Endothelial cell of umbilical vein (primary cell): ENCODE data around the gene ALDH4A1.

Experiments used
- CTCF ChIP-seq, 2 donors: IDR thresholded peaks; 1 replicate in 1 of 2; 2 replicates in 1 of 2; pipeline ENCODE4 v1.5.1; 2011; ENCODE audit warnings: low read length in 2 of 2, mild to moderate bottlenecking in 2 of 2, moderate library complexity in 2 of 2, control low read depth in 1 of 2, inconsistent platforms in 1 of 2, low read depth in 1 of 2; ENCODE audit not compliant: insufficient read depth in 1 of 2; ENCODE audit errors: extremely low read depth in 1 of 2
- EZH2 ChIP-seq: IDR thresholded peaks from 2 replicates; pipeline ENCODE4 v1.6.1; 2012; ENCODE audit warnings: borderline replicate concordance, low read depth, mild to moderate bottlenecking, moderate library complexity, low read length, inconsistent platforms; ENCODE audit not compliant: severe bottlenecking
- FOS ChIP-seq: IDR thresholded peaks from 2 replicates; pipeline ENCODE4 v1.6.1; 2011; ENCODE audit warnings: mild to moderate bottlenecking, low read length, moderate library complexity, borderline replicate concordance; ENCODE audit not compliant: insufficient read depth
- MAX ChIP-seq: IDR thresholded peaks from 2 replicates; pipeline ENCODE4 v1.6.1; 2011; ENCODE audit not compliant: insufficient read depth, insufficient read length
- MYC ChIP-seq: IDR thresholded peaks from one replicate; pipeline ENCODE4 v1.6.1; 2011; ENCODE audit warnings: mild to moderate bottlenecking, low read depth, low read length
- POLR2A ChIP-seq: IDR thresholded peaks from 2 replicates; pipeline ENCODE4 v1.6.1; 2012; ENCODE audit warnings: low read depth, mild to moderate bottlenecking, control low read depth, low read length
- POLR2AphosphoS5 ChIP-seq: IDR thresholded peaks from 2 replicates; pipeline ENCODE4 v1.6.1; 2012; ENCODE audit warnings: low read depth, mild to moderate bottlenecking, control low read depth, low read length, moderate library complexity; ENCODE audit not compliant: insufficient read depth

GRCh38 chr1:18948913-18949685 is 46.7 kb upstream of the ALDH4A1 start:
- TF ChIP-seq CTCF (IDR thresholded peaks at IDR 0.05; ENCODE audit: extremely low read depth in 1 of 2, insufficient read depth in 1 of 2, low read depth in 1 of 2, low read length in 2 of 2) (no peak), FOS (no peak), EZH2 (no peak), POLR2AphosphoS5 (no peak), POLR2A (no peak), MAX (no peak), MYC (no peak)
